ENCODE results near the gene THOC2.
"Not testable (repeated sequence)": the region's sequence is repeated elsewhere in the genome, so short reads cannot be mapped to it uniquely, and the experiment has no call there.

DNA sequence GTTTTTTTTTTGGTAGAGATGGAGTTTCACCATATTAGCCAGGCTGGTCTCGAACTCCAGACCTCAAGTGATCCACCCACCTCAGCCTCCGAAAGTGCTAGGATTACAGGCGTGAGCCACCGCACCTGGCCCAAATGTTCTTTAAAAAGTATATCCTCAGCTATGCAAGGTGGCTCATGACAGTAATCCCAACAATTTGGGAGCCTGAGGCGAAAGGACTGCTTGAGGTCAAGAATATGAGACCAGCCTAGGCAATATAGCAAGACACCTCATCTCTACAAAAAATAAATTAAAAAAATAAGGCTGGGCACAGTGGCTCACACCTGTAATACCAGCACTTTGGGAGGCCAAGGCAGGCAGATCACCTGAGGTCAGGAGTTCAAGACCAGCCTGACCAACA, 21.7 kb downstream of the THOC2 start:
- TF ChIP-seq, protein P1, sequence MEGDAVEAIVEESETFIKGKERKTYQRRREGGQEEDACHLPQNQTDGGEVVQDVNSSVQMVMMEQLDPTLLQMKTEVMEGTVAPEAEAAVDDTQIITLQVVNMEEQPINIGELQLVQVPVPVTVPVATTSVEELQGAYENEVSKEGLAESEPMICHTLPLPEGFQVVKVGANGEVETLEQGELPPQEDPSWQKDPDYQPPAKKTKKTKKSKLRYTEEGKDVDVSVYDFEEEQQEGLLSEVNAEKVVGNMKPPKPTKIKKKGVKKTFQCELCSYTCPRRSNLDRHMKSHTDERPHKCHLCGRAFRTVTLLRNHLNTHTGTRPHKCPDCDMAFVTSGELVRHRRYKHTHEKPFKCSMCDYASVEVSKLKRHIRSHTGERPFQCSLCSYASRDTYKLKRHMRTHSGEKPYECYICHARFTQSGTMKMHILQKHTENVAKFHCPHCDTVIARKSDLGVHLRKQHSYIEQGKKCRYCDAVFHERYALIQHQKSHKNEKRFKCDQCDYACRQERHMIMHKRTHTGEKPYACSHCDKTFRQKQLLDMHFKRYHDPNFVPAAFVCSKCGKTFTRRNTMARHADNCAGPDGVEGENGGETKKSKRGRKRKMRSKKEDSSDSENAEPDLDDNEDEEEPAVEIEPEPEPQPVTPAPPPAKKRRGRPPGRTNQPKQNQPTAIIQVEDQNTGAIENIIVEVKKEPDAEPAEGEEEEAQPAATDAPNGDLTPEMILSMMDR (IDR thresholded peaks at IDR 0.05), result not testable (repeated sequence)
- not testable (repeated sequence) for TF ChIP-seq POLR2AphosphoS5 (IDR thresholded peaks at IDR 0.05; ENCODE audit: insufficient read depth in 1 of 2, low read depth in 1 of 2); POLR2A (IDR thresholded peaks at IDR 0.05)

All from vagina (tissue), 2 donors.